ENCODE data around the gene MBTD1. TPM values are rescaled to one million over a fixed set of nuclear protein-coding genes. Genes with fewer than 3 reads are reported as not detected.

The MBTD1 gene
- total RNA-seq, 2 donors from 2014 or later = 19.6 to 25.1 TPM

DNA sequence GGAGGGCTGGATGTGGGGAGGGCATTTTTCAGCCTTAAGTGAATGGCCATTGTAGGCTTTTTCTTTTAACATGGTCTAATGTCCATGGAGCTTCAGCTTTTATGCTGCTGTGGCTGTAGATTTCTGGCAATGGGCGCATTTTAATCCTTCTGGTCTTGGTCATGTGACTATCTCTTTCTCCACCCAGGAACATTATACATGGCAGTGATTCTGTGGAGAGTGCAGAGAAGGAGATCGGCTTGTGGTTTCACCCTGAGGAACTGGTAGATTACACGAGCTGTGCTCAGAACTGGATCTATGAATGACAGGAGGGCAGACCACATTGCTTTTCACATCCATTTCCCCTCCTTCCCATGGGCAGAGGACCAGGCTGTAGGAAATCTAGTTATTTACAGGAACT, 98.3 kb downstream of the MBTD1 start:
- peaks cover 4% of the 10 kb centered on the region for H3K4me1 ChIP-seq (replicated peaks)
- no peak overlapping the region for H3K27ac ChIP-seq
- no peaks in the 10 kb centered on the region for H3K27me3 ChIP-seq (replicated peaks; ENCODE audit: insufficient read depth)
- H3K36me3 ChIP-seq = no peaks in the 10 kb centered on the region
- no peak overlapping the region for H3K4me3 ChIP-seq
- DNase-seq (ENCODE audit: low spot score) = no peak
- intact Hi-C loops (cut with DNase I) = no loop called here
- 70% methylated on average over 3 of the region's 3 CpGs for whole genome bisulfite sequencing
- no peaks in the 10 kb centered on the region for H3K9me3 ChIP-seq
- TF ChIP-seq, protein P1, sequence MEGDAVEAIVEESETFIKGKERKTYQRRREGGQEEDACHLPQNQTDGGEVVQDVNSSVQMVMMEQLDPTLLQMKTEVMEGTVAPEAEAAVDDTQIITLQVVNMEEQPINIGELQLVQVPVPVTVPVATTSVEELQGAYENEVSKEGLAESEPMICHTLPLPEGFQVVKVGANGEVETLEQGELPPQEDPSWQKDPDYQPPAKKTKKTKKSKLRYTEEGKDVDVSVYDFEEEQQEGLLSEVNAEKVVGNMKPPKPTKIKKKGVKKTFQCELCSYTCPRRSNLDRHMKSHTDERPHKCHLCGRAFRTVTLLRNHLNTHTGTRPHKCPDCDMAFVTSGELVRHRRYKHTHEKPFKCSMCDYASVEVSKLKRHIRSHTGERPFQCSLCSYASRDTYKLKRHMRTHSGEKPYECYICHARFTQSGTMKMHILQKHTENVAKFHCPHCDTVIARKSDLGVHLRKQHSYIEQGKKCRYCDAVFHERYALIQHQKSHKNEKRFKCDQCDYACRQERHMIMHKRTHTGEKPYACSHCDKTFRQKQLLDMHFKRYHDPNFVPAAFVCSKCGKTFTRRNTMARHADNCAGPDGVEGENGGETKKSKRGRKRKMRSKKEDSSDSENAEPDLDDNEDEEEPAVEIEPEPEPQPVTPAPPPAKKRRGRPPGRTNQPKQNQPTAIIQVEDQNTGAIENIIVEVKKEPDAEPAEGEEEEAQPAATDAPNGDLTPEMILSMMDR (IDR thresholded peaks at IDR 0.05) = no peak
- TF ChIP-seq POLR2A (IDR thresholded peaks at IDR 0.05) = no peak
- no peak for TF ChIP-seq POLR2AphosphoS5 (IDR thresholded peaks at IDR 0.05)

DNA sequence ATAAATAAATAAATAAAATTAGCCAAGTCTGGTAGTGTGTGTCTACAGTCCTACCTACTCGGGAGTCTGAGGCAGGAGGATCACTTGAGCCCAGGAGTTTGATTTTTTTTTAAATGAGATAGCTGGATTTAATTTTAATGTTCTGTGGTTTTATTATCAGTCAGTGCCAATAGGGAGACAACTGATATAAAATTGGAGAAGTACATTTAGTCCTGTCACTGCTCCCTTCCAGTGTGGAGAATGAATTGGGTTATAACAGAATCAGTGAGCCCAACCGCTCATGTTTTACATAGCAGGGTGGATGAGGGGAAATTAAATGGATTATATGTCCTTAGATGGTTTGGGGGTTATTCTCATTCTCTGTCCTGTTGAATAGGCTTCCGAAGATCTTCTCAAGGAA, 100.2 kb downstream of the MBTD1 start:
- no peak for DNase-seq (ENCODE audit: low spot score)
- intact Hi-C loops (cut with DNase I) = no loop called here
- no peak overlapping the region for H3K27ac ChIP-seq
- H3K4me3 ChIP-seq = no peak overlapping the region
- H3K4me1 ChIP-seq (replicated peaks) = no peaks in the 10 kb centered on the region
- H3K36me3 ChIP-seq = no peaks in the 10 kb centered on the region
- H3K27me3 ChIP-seq (replicated peaks; ENCODE audit: insufficient read depth) = no peaks in the 10 kb centered on the region
- TF ChIP-seq POLR2A (IDR thresholded peaks at IDR 0.05) = no peak
- TF ChIP-seq POLR2AphosphoS5 (IDR thresholded peaks at IDR 0.05) = no peak
- TF ChIP-seq, protein P1 (IDR thresholded peaks at IDR 0.05) = no peak
- 97% methylated on average over 3 of the region's 3 CpGs for WGBS
- no peaks in the 10 kb centered on the region for H3K9me3 ChIP-seq

DNA sequence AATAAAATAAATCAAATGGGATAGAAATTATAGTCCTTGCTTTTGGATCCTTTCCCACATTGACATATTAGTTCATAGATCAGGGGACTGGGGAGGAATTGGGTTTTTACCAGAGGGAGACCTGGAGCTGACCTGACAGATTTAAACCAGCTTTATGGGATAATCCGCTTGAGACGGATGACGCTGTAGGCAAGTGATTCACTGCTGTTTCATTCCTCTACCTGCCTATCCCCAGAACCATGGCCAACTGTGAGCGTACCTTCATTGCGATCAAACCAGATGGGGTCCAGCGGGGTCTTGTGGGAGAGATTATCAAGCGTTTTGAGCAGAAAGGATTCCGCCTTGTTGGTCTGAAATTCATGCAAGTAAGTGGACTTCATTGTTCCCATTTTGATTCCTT, 104.4 kb downstream of the MBTD1 start:
- no peak for DNase-seq (ENCODE audit: low spot score)
- intact Hi-C loops (cut with DNase I) = no loop called here
- Histone ChIP-seq H3K27me3 (replicated peaks; ENCODE audit: insufficient read depth) (no peaks in the 10 kb centered on the region), H3K4me3 (no peak overlapping the region), H3K4me1 (replicated peaks) (no peaks in the 10 kb centered on the region), H3K9me3 (no peaks in the 10 kb centered on the region), H3K36me3 (no peaks in the 10 kb centered on the region), H3K27ac (no peak overlapping the region)
- no peak for TF ChIP-seq POLR2A (IDR thresholded peaks at IDR 0.05)
- TF ChIP-seq, protein P1 (IDR thresholded peaks at IDR 0.05) = no peak
- TF ChIP-seq POLR2AphosphoS5 (IDR thresholded peaks at IDR 0.05) = no peak
- WGBS = 95% methylated on average over 8 of the region's 8 CpGs

DNA sequence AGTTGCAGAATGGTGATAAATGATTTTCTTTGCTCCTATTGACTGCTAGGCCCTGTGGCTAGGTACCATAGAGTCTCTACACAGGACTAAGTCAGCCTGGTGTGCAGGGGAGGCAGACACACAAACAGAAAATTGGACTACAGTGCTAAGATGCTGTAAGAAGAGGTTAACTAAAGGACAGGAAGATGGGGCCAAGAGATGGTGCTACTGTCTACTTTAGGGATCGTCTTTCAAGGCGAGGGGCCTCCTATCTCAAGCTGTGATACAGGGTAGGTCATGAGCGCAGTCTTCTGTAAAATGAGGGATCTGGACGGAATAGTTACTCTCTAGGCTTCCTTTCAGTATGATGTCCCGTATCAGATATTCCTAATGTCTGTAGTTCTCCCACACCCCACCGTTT, 105.7 kb downstream of the MBTD1 start:
- no peaks in the 10 kb centered on the region for H3K36me3 ChIP-seq
- no peaks in the 10 kb centered on the region for H3K4me1 ChIP-seq (replicated peaks)
- peak overlapping the region; percentile 42 to 67 for H3K4me3 ChIP-seq
- H3K27me3 ChIP-seq (replicated peaks; ENCODE audit: insufficient read depth) = no peaks in the 10 kb centered on the region
- TF ChIP-seq POLR2AphosphoS5 (IDR thresholded peaks at IDR 0.05) (no peak), POLR2A (IDR thresholded peaks at IDR 0.05) (no peak)
- TF ChIP-seq, protein P1 (IDR thresholded peaks at IDR 0.05) = no peak
- no peaks in the 10 kb centered on the region for H3K9me3 ChIP-seq
- H3K27ac ChIP-seq = peak overlapping the region in 1 of 2 donors; percentile 88
- WGBS = 9% methylated on average over 6 of the region's 6 CpGs
- no peak for DNase-seq (ENCODE audit: low spot score)
- intact Hi-C loops (cut with DNase I) = loop anchor here (5.0 kb wide), 1 partner anchor 302 kb away; no protein-coding TSS in a partner anchor
